ENCODE results near the gene WWOX.

WWOX gene

GRCh38 chr16:78788276-78788675 lies 688.8 kb downstream of the WWOX start:
- no peak for DNase-seq

- no peak for DNase-seq
Measured at GRCh38 chr16:78788696-78789095, 689.2 kb downstream of the WWOX start.

- DNase-seq = no peak
Measured at GRCh38 chr16:78789561-78789960, 690.1 kb downstream of the WWOX start.

- no peak for DNase-seq
Measured at GRCh38 chr16:78791011-78791410, 691.6 kb downstream of the WWOX start.

- no peak for DNase-seq
Measured at GRCh38 chr16:78791926-78792325, 692.5 kb downstream of the WWOX start.

- DNase-seq = no peak
Measured at GRCh38 chr16:78792952-78793351, 693.5 kb downstream of the WWOX start.

- no peak for DNase-seq
Measured at GRCh38 chr16:78794581-78795250, 695.3 kb downstream of the WWOX start.

GRCh38 chr16:78795433-78795832 lies 696.0 kb downstream of the WWOX start:
- no peak for DNase-seq

GRCh38 chr16:78796221-78796866 lies 696.9 kb downstream of the WWOX start:
- DNase-seq = no peak

GRCh38 chr16:78799429-78799828 lies 700.0 kb downstream of the WWOX start:
- DNase-seq = no peak

- DNase-seq = no peak
Measured at GRCh38 chr16:78800523-78800922, 701.1 kb downstream of the WWOX start.

GRCh38 chr16:78804058-78804735 lies 704.7 kb downstream of the WWOX start:
- no peak for DNase-seq

- DNase-seq = no peak
Measured at GRCh38 chr16:78805556-78805955, 706.1 kb downstream of the WWOX start.

- no peak for DNase-seq
Measured at GRCh38 chr16:78811247-78811646, 711.8 kb downstream of the WWOX start.

GRCh38 chr16:78812582-78812981 lies 713.1 kb downstream of the WWOX start:
- DNase-seq = no peak

GRCh38 chr16:78813661-78814311 lies 714.3 kb downstream of the WWOX start:
- no peak for DNase-seq

- DNase-seq = no peak
Measured at GRCh38 chr16:78815713-78816112, 716.3 kb downstream of the WWOX start.

- no peak for DNase-seq
Measured at GRCh38 chr16:78816499-78817195, 717.2 kb downstream of the WWOX start.

GRCh38 chr16:78817200-78817739 lies 717.8 kb downstream of the WWOX start:
- no peak for DNase-seq

- no peak for DNase-seq
Measured at GRCh38 chr16:78821335-78821734, 721.9 kb downstream of the WWOX start.

GRCh38 chr16:78822509-78822908 lies 723.1 kb downstream of the WWOX start:
- DNase-seq = no peak

GRCh38 chr16:78823027-78823426 lies 723.6 kb downstream of the WWOX start:
- DNase-seq = no peak

GRCh38 chr16:78829280-78829679 lies 729.8 kb downstream of the WWOX start:
- DNase-seq = no peak
